OCI-LY3 (cell line): Measurements from ENCODE around the gene ZSWIM6.

Source experiments
- H2AFZ ChIP-seq: fragments of 200-600, 300-600 bp; shearing (Covaris generic); 2 replicates; pipeline ENCODE4 v1.6.0; 2014; ENCODE audit warnings: antibody characterized with exemption, low read depth, low read length
- H3K27ac ChIP-seq: fragments of 200-600, 300-600 bp; sonication (generic); 2 replicates; pipeline ENCODE4 v1.5.1; 2014; ENCODE audit warnings: mild to moderate bottlenecking, low read length, moderate library complexity, mixed read lengths
- H3K27me3 ChIP-seq: fragments of 200-600, 300-600 bp; sonication (generic); 2 replicates; pipeline ENCODE4 v1.6.1; 2014; ENCODE audit warnings: low read depth, low read length, mixed read lengths
- H3K36me3 ChIP-seq: fragments of 200-600, 300-600 bp; sonication (generic); replicated peaks from 2 replicates; pipeline ENCODE3; 2014; ENCODE audit warnings: low read depth, low read length, mixed read lengths
- H3K4me1 ChIP-seq: fragments of 300-600, 200-600 bp; sonication (generic); 2 replicates; pipeline ENCODE4 v1.6.1; 2014; ENCODE audit warnings: low read length, mixed read lengths
- H3K4me2 ChIP-seq: fragments of 200-600, 300-600 bp; sonication (generic); 2 replicates; pipeline ENCODE4 v1.6.1; 2014; ENCODE audit warnings: low read length, mixed read lengths
- H3K4me3 ChIP-seq: fragments of 300-600, 200-600 bp; sonication (generic); 2 replicates; pipeline ENCODE4 v1.5.1; 2014; ENCODE audit warnings: antibody characterized with exemption, mild to moderate bottlenecking, low read length, moderate library complexity
- H3K79me2 ChIP-seq: fragments of 300-600, 200-600 bp; shearing (Covaris generic); 2 replicates; pipeline ENCODE4 v1.6.1; 2014; ENCODE audit warnings: mild to moderate bottlenecking, low read length, mixed read lengths
- H3K9ac ChIP-seq: fragments of 300-600, 200-600 bp; shearing (Covaris generic); 2 replicates; pipeline ENCODE4 v1.6.0; 2014; ENCODE audit warnings: mild to moderate bottlenecking, low read length, moderate library complexity
- H3K9me3 ChIP-seq: fragments of 200-600, 300-600 bp; shearing (Covaris generic); 2 replicates; pipeline ENCODE4 v1.6.1; 2014; ENCODE audit warnings: low read length, mixed read lengths; ENCODE audit not compliant: insufficient read depth
- H4K20me1 ChIP-seq: fragments of 200-600, 300-600 bp; sonication (generic); 2 replicates; pipeline ENCODE4 v1.6.1; 2016; ENCODE audit warnings: low read length, mixed read lengths; ENCODE audit not compliant: insufficient read depth
- CTCF ChIP-seq: fragments of 200-600, 300-600 bp; sonication (generic); IDR thresholded peaks from 2 replicates; pipeline ENCODE4 v1.5.1; 2014; ENCODE audit warnings: antibody characterized with exemption, low read length, low read depth
- EZH2phosphoT487 ChIP-seq: fragments of 200-600 bp; shearing (Covaris generic); IDR thresholded peaks from 2 replicates; pipeline ENCODE4 v1.6.1; 2018; ENCODE audit warnings: antibody characterized with exemption, mixed run types, low read depth

The ZSWIM6 gene

GRCh38 chr5:61591859-61592258 is 259.8 kb downstream of the ZSWIM6 start:
- Histone ChIP-seq H3K4me2 (no peak overlapping the region), H3K9me3 (no peaks in the 10 kb centered on the region), H3K27me3 (no peaks in the 10 kb centered on the region), H4K20me1 (no peaks in the 10 kb centered on the region), H3K36me3 (no peaks in the 10 kb centered on the region), H3K79me2 (no peaks in the 10 kb centered on the region), H3K27ac (no peak overlapping the region), H3K4me1 (no peaks in the 10 kb centered on the region), H2AFZ (no peak overlapping the region), H3K9ac (no peak overlapping the region), H3K4me3 (no peak overlapping the region)
- TF ChIP-seq EZH2phosphoT487: no peak
- TF ChIP-seq CTCF: no peak

- Histone ChIP-seq H3K9ac (no peak overlapping the region), H3K27ac (no peak overlapping the region), H3K4me2 (no peak overlapping the region), H3K79me2 (no peaks in the 10 kb centered on the region), H3K36me3 (no peaks in the 10 kb centered on the region), H2AFZ (no peak overlapping the region), H4K20me1 (no peaks in the 10 kb centered on the region), H3K27me3 (no peaks in the 10 kb centered on the region), H3K9me3 (no peaks in the 10 kb centered on the region), H3K4me1 (no peaks in the 10 kb centered on the region), H3K4me3 (no peak overlapping the region)
- TF ChIP-seq EZH2phosphoT487 (no peak), CTCF (no peak)
Observed at GRCh38 chr5:61595426-61595825, 263.4 kb downstream of the ZSWIM6 start.
